HG03060 (cell line): ENCODE results near the gene RPL3.
"Not testable (repeated sequence)": the region's sequence is repeated elsewhere in the genome, so short reads cannot be mapped to it uniquely, and the experiment has no call there.

ENCODE experiments used
- ATAC-seq: cut with Tn5 transposase; IDR thresholded peaks from one replicate; pipeline ENCODE4 v1.9.1; 2021; ENCODE audit warnings: low read depth, moderate number of reproducible peaks; ENCODE audit not compliant: unreplicated experiment

RPL3 gene

GRCh38 chr22:39352306-39352891 lies 33.0 kb upstream of the RPL3 start:
- ATAC-seq = no peak

- ATAC-seq = no peak
Observed at GRCh38 chr22:39351689-39352214, 32.3 kb upstream of the RPL3 start.

GRCh38 chr22:39350757-39351688 lies 31.6 kb upstream of the RPL3 start:
- no peak for ATAC-seq

- no peak for ATAC-seq
Observed at GRCh38 chr22:39349967-39350726, 30.7 kb upstream of the RPL3 start, which contains the start of gene SYNGR1. Gene SYNGR1 (plus strand): TSS chr22:39349991. CDS start chr22:39350011, 20 bp downstream.

GRCh38 chr22:39349506-39349966 lies 30.1 kb upstream of the RPL3 start:
- no peak for ATAC-seq

GRCh38 chr22:39348909-39349505 lies 29.6 kb upstream of the RPL3 start:
- ATAC-seq = no peak

- ATAC-seq = no peak
Observed at GRCh38 chr22:39345231-39345630, 25.8 kb upstream of the RPL3 start.

GRCh38 chr22:39344046-39344390 lies 24.6 kb upstream of the RPL3 start:
- no peak for ATAC-seq

- no peak for ATAC-seq
Observed at GRCh38 chr22:39343259-39344045, 24.0 kb upstream of the RPL3 start.

GRCh38 chr22:39341179-39341578 lies 21.8 kb upstream of the RPL3 start:
- ATAC-seq = no peak

GRCh38 chr22:39339775-39340174 lies 20.4 kb upstream of the RPL3 start:
- ATAC-seq = not testable (repeated sequence)

- no peak for ATAC-seq
Observed at GRCh38 chr22:39336411-39336810, 17.0 kb upstream of the RPL3 start.

- no peak for ATAC-seq
Observed at GRCh38 chr22:39332441-39333064, 13.1 kb upstream of the RPL3 start.

GRCh38 chr22:39330553-39330952 lies 11.1 kb upstream of the RPL3 start:
- ATAC-seq = not testable (repeated sequence)

GRCh38 chr22:39327995-39328754 lies 8.8 kb upstream of the RPL3 start:
- no peak for ATAC-seq

GRCh38 chr22:39325392-39325932 lies 6.0 kb upstream of the RPL3 start:
- no peak for ATAC-seq

GRCh38 chr22:39320616-39321029 lies 1.2 kb upstream of the RPL3 start:
- not testable (repeated sequence) for ATAC-seq
